Parathyroid adenoma (tissue), 2 donors: ENCODE measurements around the gene STOX2.

Experiments used
- H2AFZ ChIP-seq: fragments of 300-600 bp; sonication (generic); one replicate; pipeline ENCODE4 v1.7.0; 2017; ENCODE audit warnings: antibody characterized with exemption, mild to moderate bottlenecking
- H3K27ac ChIP-seq: fragments of 300-600 bp; sonication (generic); one replicate; pipeline ENCODE4 v1.7.0; 2017
- H3K27me3 ChIP-seq: fragments of 300-600 bp; sonication (generic); one replicate; pipeline ENCODE4 v1.7.0; 2017; ENCODE audit warnings: low read length; ENCODE audit not compliant: control insufficient read depth, insufficient read depth
- H3K36me3 ChIP-seq: fragments of 300-600 bp; sonication (generic); one replicate; pipeline ENCODE4 v1.7.0; 2017; ENCODE audit warnings: low read length; ENCODE audit not compliant: control insufficient read depth, insufficient read depth
- H3K4me1 ChIP-seq: fragments of 300-600 bp; sonication (generic); one replicate; pipeline ENCODE4 v1.7.0; 2017; ENCODE audit warnings: control low read depth
- H3K4me2 ChIP-seq: fragments of 300-600 bp; sonication (generic); one replicate; pipeline ENCODE4 v1.7.0; 2017; ENCODE audit warnings: low read length
- H3K4me3 ChIP-seq: fragments of 300-600 bp; sonication (generic); one replicate; pipeline ENCODE4 v1.7.0; 2017; ENCODE audit warnings: low read depth, low read length
- H3K79me2 ChIP-seq: fragments of 300-600 bp; sonication (generic); one replicate; pipeline ENCODE4 v1.7.0; 2017; ENCODE audit warnings: control low read depth
- H3K9ac ChIP-seq: fragments of 300-600 bp; sonication (generic); one replicate; pipeline ENCODE4 v1.7.0; 2017; ENCODE audit warnings: mild to moderate bottlenecking
- H3K9me3 ChIP-seq: fragments of 300-600 bp; sonication (generic); one replicate; pipeline ENCODE4 v1.7.0; 2017; ENCODE audit warnings: low read length; ENCODE audit not compliant: control insufficient read depth
- TF ChIP-seq, protein P1 (sequence below): fragments of 300-600 bp; sonication (generic); IDR thresholded peaks from one replicate; pipeline ENCODE4 v1.7.0; 2017; ENCODE audit warnings: antibody characterized with exemption, mild to moderate bottlenecking
- donor health status: primary hyperparathyroidism.

Gene STOX2

GRCh38 chr4:184053434-184053833 lies 148.3 kb downstream of the STOX2 start:
- TF ChIP-seq, protein P1, sequence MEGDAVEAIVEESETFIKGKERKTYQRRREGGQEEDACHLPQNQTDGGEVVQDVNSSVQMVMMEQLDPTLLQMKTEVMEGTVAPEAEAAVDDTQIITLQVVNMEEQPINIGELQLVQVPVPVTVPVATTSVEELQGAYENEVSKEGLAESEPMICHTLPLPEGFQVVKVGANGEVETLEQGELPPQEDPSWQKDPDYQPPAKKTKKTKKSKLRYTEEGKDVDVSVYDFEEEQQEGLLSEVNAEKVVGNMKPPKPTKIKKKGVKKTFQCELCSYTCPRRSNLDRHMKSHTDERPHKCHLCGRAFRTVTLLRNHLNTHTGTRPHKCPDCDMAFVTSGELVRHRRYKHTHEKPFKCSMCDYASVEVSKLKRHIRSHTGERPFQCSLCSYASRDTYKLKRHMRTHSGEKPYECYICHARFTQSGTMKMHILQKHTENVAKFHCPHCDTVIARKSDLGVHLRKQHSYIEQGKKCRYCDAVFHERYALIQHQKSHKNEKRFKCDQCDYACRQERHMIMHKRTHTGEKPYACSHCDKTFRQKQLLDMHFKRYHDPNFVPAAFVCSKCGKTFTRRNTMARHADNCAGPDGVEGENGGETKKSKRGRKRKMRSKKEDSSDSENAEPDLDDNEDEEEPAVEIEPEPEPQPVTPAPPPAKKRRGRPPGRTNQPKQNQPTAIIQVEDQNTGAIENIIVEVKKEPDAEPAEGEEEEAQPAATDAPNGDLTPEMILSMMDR: no peak
- no peaks in the 10 kb centered on the region for H3K36me3 ChIP-seq
- no peak overlapping the region for H3K27ac ChIP-seq
- H3K27me3 ChIP-seq: no peaks in the 10 kb centered on the region
- H3K4me2 ChIP-seq: no peak overlapping the region
- H3K9me3 ChIP-seq: no peaks in the 10 kb centered on the region
- no peak overlapping the region for H3K9ac ChIP-seq
- H3K4me3 ChIP-seq: no peak overlapping the region
- H2AFZ ChIP-seq: no peak overlapping the region
- no peaks in the 10 kb centered on the region for H3K79me2 ChIP-seq
- H3K4me1 ChIP-seq: no peaks in the 10 kb centered on the region

GRCh38 chr4:184056877-184057276 lies 151.8 kb downstream of the STOX2 start:
- no peaks in the 10 kb centered on the region for H3K36me3 ChIP-seq
- H3K4me1 ChIP-seq: no peaks in the 10 kb centered on the region
- H3K4me2 ChIP-seq: no peak overlapping the region
- H3K79me2 ChIP-seq: no peaks in the 10 kb centered on the region
- H3K4me3 ChIP-seq: no peak overlapping the region
- no peaks in the 10 kb centered on the region for H3K9me3 ChIP-seq
- TF ChIP-seq, protein P1: no peak
- no peaks in the 10 kb centered on the region for H3K27me3 ChIP-seq
- H2AFZ ChIP-seq: no peak overlapping the region
- H3K27ac ChIP-seq: no peak overlapping the region
- no peak overlapping the region for H3K9ac ChIP-seq

GRCh38 chr4:184058026-184058425 lies 152.9 kb downstream of the STOX2 start:
- H3K27me3 ChIP-seq: no peaks in the 10 kb centered on the region
- no peak overlapping the region for H3K27ac ChIP-seq
- no peaks in the 10 kb centered on the region for H3K79me2 ChIP-seq
- H3K36me3 ChIP-seq: no peaks in the 10 kb centered on the region
- no peak overlapping the region for H2AFZ ChIP-seq
- no peak overlapping the region for H3K4me3 ChIP-seq
- H3K9me3 ChIP-seq: no peaks in the 10 kb centered on the region
- no peaks in the 10 kb centered on the region for H3K4me1 ChIP-seq
- no peak overlapping the region for H3K4me2 ChIP-seq
- TF ChIP-seq, protein P1: no peak
- H3K9ac ChIP-seq: no peak overlapping the region

GRCh38 chr4:184059099-184059498 lies 154.0 kb downstream of the STOX2 start:
- Histone ChIP-seq H3K9me3 (no peaks in the 10 kb centered on the region), H3K27ac (no peak overlapping the region), H3K36me3 (no peaks in the 10 kb centered on the region), H3K4me3 (no peak overlapping the region), H3K27me3 (no peaks in the 10 kb centered on the region), H2AFZ (no peak overlapping the region), H3K79me2 (no peaks in the 10 kb centered on the region), H3K4me2 (no peak overlapping the region), H3K4me1 (no peaks in the 10 kb centered on the region), H3K9ac (no peak overlapping the region)
- TF ChIP-seq, protein P1: no peak

DNA sequence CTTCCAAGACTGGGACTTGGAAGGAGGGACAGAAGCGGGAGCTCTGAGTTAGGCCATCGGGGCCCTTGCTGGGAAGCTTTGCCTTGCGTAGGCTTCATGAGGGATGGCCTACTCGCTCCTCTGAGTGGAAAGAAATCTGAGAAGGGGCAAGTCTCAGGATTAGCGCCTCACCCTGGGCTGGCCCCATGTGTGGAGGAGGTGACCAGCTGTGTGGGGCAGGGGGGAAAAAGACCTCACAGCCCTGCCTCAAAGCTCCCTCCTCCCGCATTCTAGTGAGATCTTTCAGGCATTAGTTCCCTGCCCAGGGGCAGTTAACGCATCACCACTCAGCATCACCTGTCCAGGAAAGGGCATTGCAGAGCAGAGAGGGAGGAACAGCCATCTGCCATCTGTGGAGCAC lies 156.5 kb downstream of the STOX2 start:
- no peaks in the 10 kb centered on the region for H3K79me2 ChIP-seq
- no peaks in the 10 kb centered on the region for H3K27me3 ChIP-seq
- TF ChIP-seq, protein P1: no peak
- no peaks in the 10 kb centered on the region for H3K9me3 ChIP-seq
- H2AFZ ChIP-seq: no peak overlapping the region
- H3K9ac ChIP-seq: no peak overlapping the region
- H3K36me3 ChIP-seq: no peaks in the 10 kb centered on the region
- H3K4me2 ChIP-seq: no peak overlapping the region
- no peak overlapping the region for H3K27ac ChIP-seq
- no peaks in the 10 kb centered on the region for H3K4me1 ChIP-seq
- H3K4me3 ChIP-seq: no peak overlapping the region
